K562 (cell line): ENCODE data around the gene CTNNBL1. TPM values are rescaled to one million over a fixed set of nuclear protein-coding genes. Genes with fewer than 3 reads are reported as not detected.

Source experiments
- ATAC-seq: fragments of 200-7000 bp; cut with Tn5 transposase; 3 replicates; pipeline ENCODE4 v1.9.1; 2020; ENCODE audit warnings: moderate library complexity
- BruUV-seq: library from RNA; stranded (reverse); fragments of 400-500 nt; replicated peaks from 2 replicates; lab custom pipeline; 2021; lab: Mats Ljungman, UMichigan
- CTCF ChIA-PET: fragments of 300-600 bp; formaldehyde crosslinking; extraction: SDS; loops from one replicate; lab custom pipeline; 2021; ENCODE audit warnings: low intra/inter-chr PET ratio; lab: Yijun Ruan, JAX
- POLR2A ChIA-PET: fragments of 300-600, 350-650 bp; sonication (Branson Sonifier 250); formaldehyde crosslinking; extraction: SDS; loops from one replicate; lab custom pipeline; 2021; ENCODE audit warnings: antibody characterized with exemption, inconsistent platforms; lab: Yijun Ruan, JAX
- DNase-seq, 4 experiments: peaks; one replicate each; pipeline versions ENCODE4 v3.0.0 to v3.0.0-alpha.2; 2011 to 2018; ENCODE audit warnings: low spot score in 3 of 4, mixed read lengths in 3 of 4; ENCODE audit errors: extremely low read depth in 1 of 4
- FAIRE-seq: peaks from 2 replicates; lab custom pipeline; 2011; peaks lifted over from hg19 to GRCh38; lab: Jason Lieb, UNC
- H2AFZ ChIP-seq: 2 replicates; pipeline ENCODE4 v1.6.0; 2011; ENCODE audit warnings: low read depth, low read length, control low read depth, inconsistent platforms
- H3K27ac ChIP-seq: fragments of 200-600 bp; 3 replicates; pipeline ENCODE4 v1.8.0; 2011; ENCODE audit warnings: low read depth, mild to moderate bottlenecking, control low read depth, inconsistent platforms, low read length, moderate library complexity, mixed read lengths; ENCODE audit errors: extremely low read depth
- H3K27me3 ChIP-seq, 2 experiments: fragments of 300-600 bp in 1 of 2; 2 replicates in 1 of 2; 3 replicates in 1 of 2; pipeline versions ENCODE4 v1.6.0 to v1.8.0; 2011; ENCODE audit warnings: inconsistent platforms in 2 of 2, low read length in 2 of 2, mild to moderate bottlenecking in 1 of 2, mixed read lengths in 1 of 2, moderate library complexity in 1 of 2; ENCODE audit not compliant: control insufficient read depth in 2 of 2, insufficient read depth in 2 of 2
- H3K36me3 ChIP-seq: fragments of 300-600 bp; 3 replicates; pipeline ENCODE4 v1.8.0; 2011; ENCODE audit warnings: mild to moderate bottlenecking, low read length, inconsistent platforms; ENCODE audit not compliant: control insufficient read depth, insufficient read depth
- H3K4me1 ChIP-seq, 2 experiments: fragments of 200-600 bp in 1 of 2; replicated peaks in 1 of 2; 2 replicates in 1 of 2; 3 replicates in 1 of 2; pipeline versions ENCODE4 v1.5.1 to v1.8.0; 2011; ENCODE audit warnings: inconsistent platforms in 2 of 2, low read length in 2 of 2, mild to moderate bottlenecking in 1 of 2, mixed read lengths in 1 of 2, moderate library complexity in 1 of 2; ENCODE audit not compliant: control insufficient read depth in 2 of 2, insufficient read depth in 2 of 2
- H3K4me2 ChIP-seq: 2 replicates; pipeline ENCODE4 v1.6.1; 2011; ENCODE audit warnings: low read length, control low read depth, inconsistent platforms, mixed read lengths; ENCODE audit not compliant: insufficient read depth
- H3K4me3 ChIP-seq: fragments of 200-600 bp; sonication (generic), shearing (Covaris generic); 2 replicates; pipeline ENCODE4 v1.5.1; 2016; ENCODE audit warnings: control low read depth, inconsistent platforms
- H3K79me2 ChIP-seq: fragments of 200-600 bp; 3 replicates; pipeline ENCODE4 v1.8.0; 2011; ENCODE audit warnings: low read length, inconsistent platforms; ENCODE audit not compliant: control insufficient read depth, insufficient read depth
- H3K9ac ChIP-seq, 2 experiments: 2 replicates each; pipeline versions ENCODE4 v1.6.0 to v1.6.1; 2011; ENCODE audit warnings: low read depth in 2 of 2, low read length in 2 of 2, control low read depth in 1 of 2, inconsistent platforms in 1 of 2, mild to moderate bottlenecking in 1 of 2, mixed read lengths in 1 of 2; ENCODE audit not compliant: insufficient read depth in 1 of 2
- H3K9me1 ChIP-seq: one replicate; pipeline ENCODE4 v1.6.0; 2011; ENCODE audit warnings: inconsistent platforms, mild to moderate bottlenecking, low read length, moderate library complexity; ENCODE audit not compliant: control insufficient read depth, insufficient read depth
- H3K9me3 ChIP-seq: replicated peaks from 2 replicates; pipeline ENCODE4 v1.5.1; 2011; ENCODE audit warnings: low read depth, low read length, inconsistent platforms; ENCODE audit not compliant: control insufficient read depth, insufficient read depth
- H4K20me1 ChIP-seq: replicated peaks from 2 replicates; pipeline ENCODE4 v1.6.1; 2011; ENCODE audit warnings: low read length, inconsistent platforms, mixed read lengths; ENCODE audit not compliant: control insufficient read depth, insufficient read depth
- SMARCE1 ChIP-seq: fragments of 450-650 bp; IDR thresholded peaks from 2 replicates; pipeline ENCODE4 v1.7.1; 2016; ENCODE audit warnings: mild to moderate bottlenecking
- TSC22D4 ChIP-seq: fragments of 450-650 bp; IDR thresholded peaks from 2 replicates; pipeline ENCODE4 v1.6.1; 2016; ENCODE audit warnings: missing genetic modification characterization, missing biosample characterization, control low read depth
- ZBTB11 ChIP-seq, 3 experiments: fragments of 200-800 bp in 1 of 3; fragments of 250-450 bp in 1 of 3; fragments of 450-650 bp in 1 of 3; sonication (Bioruptor Pico) in 1 of 3; sonication (Bioruptor generic) in 1 of 3; formaldehyde crosslinking in 1 of 3; IDR thresholded peaks; 2 replicates each; pipeline versions ENCODE4 v1.6.1 to v1.8.0; 2016 to 2022; ENCODE audit warnings: mild to moderate bottlenecking in 2 of 3, missing genetic modification characterization in 2 of 3, missing compliant biosample characterization in 1 of 3, moderate library complexity in 1 of 3
- WGBS: fragments of 100-300 bp; shearing (Covaris generic); methylation state at CpG from one replicate; pipeline ENCODE4 v1.1.6; 2016; ENCODE audit warnings: low coverage, mixed read lengths; ENCODE audit not compliant: insufficient coverage; ENCODE audit errors: missing lambda C conversion rate; 5-methylcytosine and 5-hydroxymethylcytosine counted together
- in situ Hi-C: fragments of 300-500 bp; cut with MboI; formaldehyde crosslinking; loops from 4 replicates; pipeline ENCODE4 v1.15.0; 2018; ENCODE audit warnings: inconsistent platforms, mixed read lengths
- intact Hi-C: fragments of 100-400 bp; cut with micrococcal nuclease; formaldehyde crosslinking; loops from 2 replicates; pipeline ENCODE4 v1.14.2; 2022
- polyA plus RNA-seq, 8 experiments: library from polyadenylated mRNA; depleted of rRNA in 4 of 8; stranded (reverse) in 5 of 8; unstranded in 3 of 8; fragments of >200 nt; fragmentation: Nextera tagmentation in 2 of 8; fragmentation: Illumina TruSeq in 1 of 8; extraction: Ambion mirVana in 2 of 8; extraction: Trizol in 1 of 8; gene quantifications; 2 replicates each; pipeline versions ENCODE4 v1.2.1 to v1.2.3, GENCODE V29; 2011 to 2014; ENCODE audit warnings: inconsistent platforms in 1 of 8, missing spikeins in 1 of 8
- total RNA-seq, 7 experiments: library from RNA; depleted of rRNA in 6 of 7; stranded (reverse); fragments of >200 nt in 6 of 7; fragmentation: Illumina TruSeq in 2 of 7; extraction: Trizol in 2 of 7; gene quantifications; 2 replicates each; pipeline versions ENCODE4 v1.2.1 to v1.2.3, GENCODE V29; 2011 to 2021; ENCODE audit warnings: low replicate concordance in 1 of 7
- TF ChIP-seq, protein P1 (sequence below): fragments of 450-650 bp; IDR thresholded peaks from one replicate; pipeline ENCODE4 v1.6.1; 2018; ENCODE audit warnings: mild to moderate bottlenecking, moderate library complexity; ENCODE audit not compliant: partially characterized antibody

The CTNNBL1 gene
- total and polyA plus RNA-seq, 9 of the 15 experiments (the other 6 are each of a cell fraction or from before 2014, with no cell fraction given): 32.4 to 85.6 (median 43.6) TPM

DNA sequence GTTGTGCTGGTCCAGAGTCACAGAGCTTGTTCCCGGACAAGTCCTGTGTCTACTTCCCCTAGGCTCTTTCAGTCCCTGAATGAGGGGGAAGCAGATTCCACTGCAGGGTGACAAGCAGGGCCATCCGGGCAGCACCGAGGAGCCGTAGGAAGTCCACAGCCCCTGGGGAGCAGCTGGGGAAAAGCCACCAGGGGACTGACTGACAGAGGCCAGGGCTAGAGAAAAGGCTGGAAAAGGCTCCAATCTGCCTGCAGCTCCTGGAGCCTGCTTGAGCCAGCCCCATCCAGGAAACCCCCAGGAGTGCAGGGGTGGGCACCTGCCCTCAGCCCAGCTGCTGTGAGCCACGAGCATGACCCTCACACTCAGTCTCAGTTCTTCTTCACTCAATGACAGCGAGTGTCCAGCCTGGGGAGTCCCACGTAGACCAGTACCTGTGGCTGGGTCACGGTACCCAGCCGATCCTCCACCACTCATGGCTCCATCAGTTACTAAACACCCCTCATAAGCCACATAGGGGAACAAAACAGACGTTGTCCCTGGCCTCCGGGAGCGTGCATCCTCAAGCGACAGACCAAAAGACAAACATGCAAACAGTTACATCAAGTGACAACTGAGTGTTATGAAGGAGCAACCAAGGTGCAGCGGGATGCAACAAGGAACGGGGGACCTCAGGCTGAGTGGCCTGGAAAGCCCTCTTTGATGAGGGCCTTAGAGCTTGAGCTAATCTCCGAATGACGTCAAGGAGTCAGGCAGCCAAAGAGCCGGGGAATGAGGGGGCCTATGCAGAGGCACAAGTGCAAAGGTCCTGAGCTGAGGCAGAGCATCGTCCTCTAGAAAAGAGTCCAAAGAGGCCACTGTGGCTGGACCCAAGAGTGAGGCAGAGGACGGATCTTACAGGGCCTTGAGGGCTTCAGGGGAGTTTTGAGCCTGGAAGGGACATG, 184.3 kb downstream of the CTNNBL1 start:
- Histone ChIP-seq H3K4me1 (peaks cover 10 to 11% of the 10 kb centered on the region in 2 experiments; a peak in 4 of 5 replicates), H3K27me3 (peaks cover 21 to 47% of the 10 kb centered on the region in 2 experiments), H3K79me2 (no peaks in the 10 kb centered on the region), H3K9ac (no peak overlapping the region), H3K9me1 (no peaks in the 10 kb centered on the region), H2AFZ (no peak overlapping the region), H3K9me3 (no peaks in the 10 kb centered on the region), H3K4me3 (no peak overlapping the region), H4K20me1 (peaks cover 14% of the 10 kb centered on the region; the same call in 1 of the 2 replicates), H3K27ac (no peak overlapping the region), H3K36me3 (no peaks in the 10 kb centered on the region), H3K4me2 (no peak overlapping the region)
- in situ Hi-C loops: no loop called here
- BruUV-seq: no TSS peak
- intact Hi-C loops: no loop called here
- ATAC-seq (no peak), DNase-seq (no peak), FAIRE-seq (no peak)
- POLR2A ChIA-PET: interaction anchor here (1.5 kb wide), 1 partner anchor 9 kb away, joined by 4 read pairs; no protein-coding TSS in a partner anchor
- WGBS: 5% methylated on average over 16 of the region's 20 CpGs
- no peak for TF ChIP-seq TSC22D4 (tag)
- TF ChIP-seq ZBTB11 (CRISPR knock-in tag; IDR thresholded peaks at IDR 0.05): no peak
- TF ChIP-seq, protein P1, sequence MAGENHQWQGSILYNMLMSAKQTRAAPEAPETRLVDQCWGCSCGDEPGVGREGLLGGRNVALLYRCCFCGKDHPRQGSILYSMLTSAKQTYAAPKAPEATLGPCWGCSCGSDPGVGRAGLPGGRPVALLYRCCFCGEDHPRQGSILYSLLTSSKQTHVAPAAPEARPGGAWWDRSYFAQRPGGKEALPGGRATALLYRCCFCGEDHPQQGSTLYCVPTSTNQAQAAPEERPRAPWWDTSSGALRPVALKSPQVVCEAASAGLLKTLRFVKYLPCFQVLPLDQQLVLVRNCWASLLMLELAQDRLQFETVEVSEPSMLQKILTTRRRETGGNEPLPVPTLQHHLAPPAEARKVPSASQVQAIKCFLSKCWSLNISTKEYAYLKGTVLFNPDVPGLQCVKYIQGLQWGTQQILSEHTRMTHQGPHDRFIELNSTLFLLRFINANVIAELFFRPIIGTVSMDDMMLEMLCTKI: no peak
- no peak for TF ChIP-seq SMARCE1
- CTCF ChIA-PET: no interaction called here
